Left lung (tissue), 10 donors: ENCODE results near the gene PHF1. TPM values are rescaled to one million over a fixed set of nuclear protein-coding genes. Genes with fewer than 3 reads are reported as not detected.

Experiments
- ATAC-seq: fragments of 200-7000 bp; cut with Tn5 transposase; one replicate; pipeline ENCODE4 v1.9.1; 2020; ENCODE audit warnings: moderate library complexity
- DNase-seq, 4 donors: peaks; one replicate each; pipeline ENCODE4 v3.0.0-alpha.2; 2013 to 2020
- H3K27ac ChIP-seq, 2 donors: fragments of 200-600 bp; sonication (generic) in 1 of 2; one replicate each; pipeline versions ENCODE4 v1.5.0 to v1.8.0; 2020 to 2021
- H3K27me3 ChIP-seq, 2 donors: fragments of 200-600 bp; sonication (generic) in 1 of 2; one replicate each; pipeline versions ENCODE4 v1.5.0 to v1.8.0; 2020 to 2021
- H3K36me3 ChIP-seq, 2 donors: fragments of 200-600 bp; sonication (generic) in 1 of 2; one replicate each; pipeline versions ENCODE4 v1.5.0 to v1.8.0; 2020 to 2021
- H3K4me1 ChIP-seq, 2 donors: fragments of 200-600 bp; one replicate each; pipeline ENCODE4 v1.8.0; 2021
- H3K4me3 ChIP-seq, 2 donors: fragments of 200-600 bp; sonication (generic) in 1 of 2; one replicate each; pipeline versions ENCODE4 v1.5.0 to v1.8.0; 2020 to 2021; ENCODE audit warnings: mild to moderate bottlenecking in 1 of 2
- H3K9me3 ChIP-seq, 2 donors: fragments of 200-600 bp; sonication (generic) in 1 of 2; one replicate each; pipeline versions ENCODE4 v1.5.0 to v1.8.0; 2020 to 2021
- CTCF ChIP-seq, 2 donors: fragments of 200-600 bp; sonication (generic) in 1 of 2; IDR thresholded peaks; one replicate each; pipeline versions ENCODE4 v1.5.0 to v1.8.0; 2021; ENCODE audit warnings: antibody characterized with exemption in 2 of 2
- intact Hi-C, 2 donors: fragments of 100-400 bp; cut with DNase I; formaldehyde crosslinking; loops; one replicate each; pipeline versions ENCODE4 v1.11.2 to v1.14.2; 2022
- polyA plus RNA-seq, 6 donors: library from polyadenylated mRNA; unstranded; fragments of 120-200 nt; gene quantifications; one replicate each; pipeline ENCODE4 v1.2.1, GENCODE V29; 2013; ENCODE audit not compliant: insufficient read length in 6 of 6
- total RNA-seq, 2 donors: library from RNA; stranded (reverse); fragmentation: NEBNext Ultra II Directional; extraction: Animal tissue kit (Norgen Biotek cat#: 25700); gene quantifications; one replicate each; pipeline ENCODE4 v1.2.1, GENCODE V29; 2021
- donor health status: DM: no; HTN: yes; CAD: no.
- donor health status: DM: no; HTN: no; CAD: no.

The PHF1 gene
- total and polyA plus RNA-seq, 8 donors = 43.4 to 91.9 (median 68.4) TPM

GRCh38 chr6:33433544-33434191 lies 22.9 kb downstream of the PHF1 start:
- intact Hi-C loops = no loop called here
- Histone ChIP-seq H3K4me1 (peaks cover 4 to 36% of the 10 kb centered on the region in 2 donors), H3K4me3 (no peak overlapping the region), H3K27ac (no peak overlapping the region), H3K9me3 (no peaks in the 10 kb centered on the region), H3K36me3 (peaks cover 0 to 36% of the 10 kb centered on the region in 2 donors), H3K27me3 (no peaks in the 10 kb centered on the region)
- ATAC-seq (no peak), DNase-seq (no peak)
- no peak for TF ChIP-seq CTCF (IDR thresholded peaks at IDR 0.05)

- no peak for DNase-seq
- Histone ChIP-seq H3K27me3 (no peaks in the 10 kb centered on the region), H3K4me1 (peaks cover 4 to 23% of the 10 kb centered on the region in 2 donors), H3K4me3 (no peak overlapping the region), H3K27ac (no peak overlapping the region), H3K9me3 (no peaks in the 10 kb centered on the region), H3K36me3 (peaks cover 0 to 44% of the 10 kb centered on the region in 2 donors)
- no peak for TF ChIP-seq CTCF (IDR thresholded peaks at IDR 0.05)
- no peak for ATAC-seq
- intact Hi-C loops = no loop called here
Measured at GRCh38 chr6:33434961-33435360, 24.1 kb downstream of the PHF1 start.

- H3K4me3 ChIP-seq = no peak overlapping the region
- intact Hi-C loops = no loop called here
- H3K9me3 ChIP-seq = no peaks in the 10 kb centered on the region
- DNase-seq = no peak
- no peak for ATAC-seq
- H3K4me1 ChIP-seq = no peaks in the 10 kb centered on the region
- H3K27ac ChIP-seq = no peak overlapping the region
- no peak for TF ChIP-seq CTCF (IDR thresholded peaks at IDR 0.05)
- H3K36me3 ChIP-seq = peaks cover 0 to 66% of the 10 kb centered on the region in 2 donors
- no peaks in the 10 kb centered on the region for H3K27me3 ChIP-seq
Measured at GRCh38 chr6:33437666-33438065, 26.9 kb downstream of the PHF1 start.

GRCh38 chr6:33438978-33439594 lies 28.3 kb downstream of the PHF1 start:
- Histone ChIP-seq H3K9me3 (no peaks in the 10 kb centered on the region), H3K36me3 (peaks cover 0 to 80% of the 10 kb centered on the region in 2 donors), H3K4me1 (no peaks in the 10 kb centered on the region), H3K27me3 (no peaks in the 10 kb centered on the region), H3K4me3 (no peak overlapping the region), H3K27ac (no peak overlapping the region)
- ATAC-seq (no peak), DNase-seq (no peak)
- intact Hi-C loops = no loop called here
- TF ChIP-seq CTCF (IDR thresholded peaks at IDR 0.05) = no peak

GRCh38 chr6:33439956-33440648 lies 29.3 kb downstream of the PHF1 start:
- Histone ChIP-seq H3K4me1 (peaks cover 0 to 5% of the 10 kb centered on the region in 2 donors), H3K4me3 (no peak overlapping the region), H3K27ac (no peak overlapping the region), H3K27me3 (no peaks in the 10 kb centered on the region), H3K9me3 (no peaks in the 10 kb centered on the region), H3K36me3 (peaks cover 0 to 84% of the 10 kb centered on the region in 2 donors)
- intact Hi-C loops = no loop called here
- DNase-seq (no peak), ATAC-seq (no peak)
- TF ChIP-seq CTCF (IDR thresholded peaks at IDR 0.05) = no peak
